SU-DHL-6 (cell line): ENCODE data around the gene TESK2.

Source experiments
- CTCF ChIP-seq: fragments of 200-600 bp; sonication (generic); IDR thresholded peaks from one replicate; pipeline ENCODE4 v1.5.1; 2017; ENCODE audit warnings: antibody characterized with exemption, mild to moderate bottlenecking, low read length, moderate library complexity; ENCODE audit not compliant: insufficient read depth, poor library complexity, severe bottlenecking
- EZH2phosphoT487 ChIP-seq: fragments of 200-600 bp; sonication (generic), shearing (Covaris generic); conservative IDR thresholded peaks from 2 replicates; pipeline ENCODE4 v1.6.1; 2018; ENCODE audit warnings: mild to moderate bottlenecking, antibody characterized with exemption, low read length, moderate library complexity, mixed read lengths

GRCh38 chr1:45337630-45338325, 153.2 kb downstream of the TESK2 start:
- TF ChIP-seq CTCF = no peak
- TF ChIP-seq EZH2phosphoT487 = no peak
